Keratinocyte (primary cell): ENCODE data around the gene GPR107.

Experiments
- CTCF ChIP-seq, 3 experiments: IDR thresholded peaks in 1 of 3; conservative IDR thresholded peaks in 1 of 3; optimal IDR thresholded peaks in 1 of 3; 2 replicates in 2 of 3; 3 replicates in 1 of 3; pipeline versions ENCODE3 to v1.5.1; 2011; ENCODE audit warnings: low read length in 3 of 3, mild to moderate bottlenecking in 3 of 3, moderate library complexity in 2 of 3, control low read depth in 1 of 3, inconsistent platforms in 1 of 3; ENCODE audit not compliant: insufficient read depth in 2 of 3; ENCODE audit errors: extremely low read depth in 1 of 3
- EZH2 ChIP-seq: IDR thresholded peaks from one replicate; pipeline ENCODE4 v1.6.1; 2012; ENCODE audit warnings: inconsistent platforms, mild to moderate bottlenecking, low read length, moderate library complexity

- no peak for TF ChIP-seq CTCF (optimal IDR thresholded peaks at IDR 0.05 in 1 of 3, IDR thresholded peaks at IDR 0.05 in 1 of 3, conservative IDR thresholded peaks at IDR 0.05 in 1 of 3; ENCODE audit: extremely low read depth in 1 of 3, insufficient read depth in 2 of 3, low read length in 3 of 3)
- no peak for TF ChIP-seq EZH2
Measured at GRCh38 chr9:130119519-130120298, 66.0 kb downstream of the GPR107 start.
